NCI-H1694 treated with DMSO at 0.1 percent for 48 hours (cell line): ENCODE measurements around the gene OR8D1.
"Not testable (repeated sequence)": the region's sequence is repeated elsewhere in the genome, so short reads cannot be mapped to it uniquely, and the experiment has no call there.

ENCODE experiments used
- DNase-seq: peaks from one replicate; lab custom pipeline; 2025; lab: John Stamatoyannopoulos, UW

The OR8D1 gene

DNA sequence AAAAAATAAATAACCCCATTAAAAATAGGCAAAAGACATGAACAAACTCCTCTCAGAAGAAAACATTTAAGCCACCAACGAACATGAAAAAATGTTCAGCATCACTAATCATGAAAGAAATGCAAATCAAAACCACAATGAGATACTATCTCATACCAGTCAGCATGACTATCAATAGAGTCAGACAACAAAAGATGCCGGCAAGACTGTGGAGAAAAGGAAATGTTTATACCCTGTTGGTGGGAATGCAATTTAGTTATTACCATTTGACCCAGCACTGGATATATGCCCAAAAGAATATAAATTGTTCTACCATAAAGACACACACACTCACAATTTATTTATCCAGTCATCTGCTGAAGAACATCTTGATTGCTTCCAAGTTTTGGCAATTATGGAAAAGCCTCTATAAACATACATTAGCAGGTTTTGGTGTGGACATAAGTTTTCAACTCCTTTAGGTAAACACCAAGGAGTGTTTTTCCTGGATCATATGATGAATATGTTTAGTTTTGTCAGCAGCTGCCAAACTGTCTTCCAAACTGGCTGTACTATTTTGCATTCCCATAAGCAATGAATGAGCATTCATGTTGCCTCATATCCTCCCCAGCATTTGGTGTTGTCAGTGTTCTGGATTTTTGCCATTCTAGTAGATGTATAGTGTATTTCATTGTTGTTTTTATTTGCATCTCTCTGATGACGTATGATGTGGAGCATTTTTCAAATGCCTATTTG is 28.0 kb downstream of the OR8D1 start:
- DNase-seq, result no peak

GRCh38 chr11:124278261-124278660 is 35.5 kb downstream of the OR8D1 start:
- DNase-seq, result no peak

DNA sequence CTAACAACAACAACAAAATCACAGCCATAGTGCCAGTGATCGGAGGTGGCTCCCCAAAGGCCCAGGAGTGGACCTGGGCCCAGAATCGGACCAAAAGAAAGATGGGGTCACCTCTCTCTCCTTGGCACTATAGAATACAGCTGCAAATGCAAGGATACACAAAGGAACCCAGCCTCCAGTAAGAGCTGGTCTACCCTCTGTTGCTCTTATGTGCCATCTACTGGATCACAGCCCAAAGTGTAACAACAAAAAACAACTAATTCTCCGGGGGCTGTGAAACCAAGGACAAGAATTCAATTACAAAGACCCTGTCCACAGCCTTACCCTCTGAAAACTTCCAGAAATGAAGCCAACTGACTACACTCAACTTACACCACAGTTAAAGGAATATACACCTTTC is 35.9 kb downstream of the OR8D1 start:
- peak; percentile 0 for DNase-seq

DNA sequence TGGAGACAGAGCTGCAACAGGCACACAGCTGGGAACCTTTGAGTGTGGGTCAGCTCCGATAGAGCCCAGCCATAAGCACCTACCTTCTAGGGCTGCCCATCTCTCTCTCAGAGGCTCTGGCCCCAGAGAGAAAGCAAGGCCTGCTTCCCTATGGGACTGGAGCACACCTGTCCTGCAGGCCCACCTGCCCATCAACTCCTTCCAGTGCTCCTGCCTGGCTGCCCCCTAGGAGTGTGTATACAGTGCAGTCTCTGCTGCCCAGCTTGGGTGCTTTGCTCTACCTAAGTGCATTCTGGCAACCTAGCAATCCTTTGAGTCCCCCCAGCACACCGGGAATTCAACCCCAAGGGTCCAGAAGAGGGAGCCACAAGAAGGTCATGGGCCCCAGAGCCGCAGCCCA is 36.5 kb downstream of the OR8D1 start:
- DNase-seq, result no peak

- DNase-seq, result no peak
Observed at GRCh38 chr11:124276081-124276480, 37.7 kb downstream of the OR8D1 start.

DNA sequence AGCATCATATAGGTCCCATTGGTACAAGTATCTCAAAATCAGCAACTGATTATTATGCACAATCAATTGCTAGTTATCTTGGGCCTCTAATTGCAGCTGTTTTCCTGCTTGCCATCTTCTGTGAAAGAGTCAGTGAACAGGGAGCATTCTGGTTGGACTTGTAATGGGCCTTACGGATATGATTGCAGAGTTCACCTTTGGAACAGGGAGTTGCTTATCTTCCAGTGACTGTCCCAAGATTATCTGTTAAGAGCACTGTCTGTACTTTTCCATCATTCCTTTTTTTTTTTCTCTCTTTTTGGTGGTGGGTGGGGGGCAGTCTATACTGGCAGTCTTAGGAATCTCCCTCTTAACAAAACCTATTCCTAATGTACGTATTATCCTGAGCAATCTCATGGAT is 39.7 kb downstream of the OR8D1 start:
- no peak for DNase-seq

- DNase-seq, result not testable (repeated sequence)
Observed at GRCh38 chr11:124270886-124271285, 42.9 kb downstream of the OR8D1 start.

GRCh38 chr11:124265041-124265440 is 48.7 kb downstream of the OR8D1 start:
- not testable (repeated sequence) for DNase-seq

GRCh38 chr11:124256076-124256475 is 57.7 kb downstream of the OR8D1 start, which contains the start of gene OR8G5:
Gene OR8G5 (plus strand): TSS chr11:124256376. CDS start chr11:124264932, 8,556 bp downstream.
- no peak for DNase-seq
